H1 (cell line): Measurements from ENCODE around the gene NEBL. TPM values are rescaled to one million over a fixed set of nuclear protein-coding genes. Genes with fewer than 3 reads are reported as not detected.

Source experiments
- CBX5 ChIP-seq: fragments of 300-800, 300-1000 bp; sonication (generic); IDR thresholded peaks from 2 replicates; pipeline ENCODE4 v1.7.1; 2016; ENCODE audit warnings: antibody characterized with exemption, low read length, low read depth
- CEBPB ChIP-seq: IDR thresholded peaks from 2 replicates; pipeline ENCODE4 v1.6.1; 2012; ENCODE audit warnings: low read depth, low read length
- CTBP2 ChIP-seq: IDR thresholded peaks from 2 replicates; pipeline ENCODE4 v1.7.0; 2011; ENCODE audit warnings: borderline replicate concordance, mild to moderate bottlenecking, moderate library complexity, mixed read lengths, low read length; ENCODE audit not compliant: insufficient read depth, insufficient read length
- EZH2 ChIP-seq: fragments of 200-600 bp; sonication (generic); IDR thresholded peaks from 2 replicates; pipeline ENCODE4 v1.7.1; 2012; ENCODE audit warnings: low read depth, mild to moderate bottlenecking, moderate library complexity, low read length, inconsistent platforms; ENCODE audit not compliant: severe bottlenecking
- GABPA ChIP-seq: IDR thresholded peaks from 2 replicates; pipeline ENCODE4 v1.6.1; 2011; ENCODE audit warnings: mild to moderate bottlenecking, low read length, moderate library complexity, borderline replicate concordance; ENCODE audit not compliant: insufficient read depth
- KDM5A ChIP-seq: fragments of 200-600 bp; IDR thresholded peaks from 2 replicates; pipeline ENCODE4 v1.7.1; 2012; ENCODE audit warnings: mild to moderate bottlenecking, low read length, inconsistent platforms, mixed read lengths
- RAD21 ChIP-seq, 2 experiments: IDR thresholded peaks in 1 of 2; conservative IDR thresholded peaks in 1 of 2; 2 replicates each; pipeline ENCODE4 v1.6.1; 2011; ENCODE audit warnings: low read depth in 2 of 2, low read length in 2 of 2, improper control_type of control experiment in 1 of 2, inconsistent platforms in 1 of 2, mild to moderate bottlenecking in 1 of 2, moderate library complexity in 1 of 2
- RNF2 ChIP-seq: fragments of 200-900, 300-1000 bp; sonication (generic); IDR thresholded peaks from 2 replicates; pipeline ENCODE4 v1.7.1; 2016; ENCODE audit warnings: borderline replicate concordance, low read depth, mild to moderate bottlenecking, antibody characterized with exemption, low read length; ENCODE audit not compliant: poor library complexity, severe bottlenecking; ENCODE audit errors: missing control alignments
- polyA plus RNA-seq, 7 experiments: library from polyadenylated mRNA; depleted of rRNA in 3 of 7; stranded (reverse) in 5 of 7; unstranded in 2 of 7; fragments of >200 nt in 5 of 7; fragments of 200-250 nt in 2 of 7; gene quantifications; 1 replicate in 5 of 7; 2 replicates in 1 of 7; 4 replicates in 1 of 7; pipeline versions ENCODE4 v1.2.1 to v1.2.3, GENCODE V29; 2011 to 2013; ENCODE audit warnings: missing spikeins in 2 of 7, mixed read lengths in 2 of 7
- total RNA-seq: library from RNA; stranded (reverse); fragmentation: NEBNext Ultra II Directional; extraction: Animal tissue kit (Norgen Biotek cat#: 25700); gene quantifications from 2 replicates; pipeline ENCODE4 v1.2.1, GENCODE V29; 2021
- TF ChIP-seq, protein P1 (sequence below), 3 experiments: IDR thresholded peaks; 1 replicate in 2 of 3; 2 replicates in 1 of 3; pipeline versions ENCODE4 v1.5.1 to v1.6.1; 2011; ENCODE audit warnings: low read length in 3 of 3, mild to moderate bottlenecking in 3 of 3, inconsistent platforms in 2 of 3, low read depth in 1 of 3, moderate library complexity in 1 of 3; ENCODE audit not compliant: insufficient read depth in 1 of 3; ENCODE audit errors: control extremely low read depth in 1 of 3

NEBL gene
- total and polyA plus RNA-seq, 2 of the 8 experiments (the other 6 are each of a cell fraction or from before 2014, with no cell fraction given): 7.5 to 10.5 TPM

DNA sequence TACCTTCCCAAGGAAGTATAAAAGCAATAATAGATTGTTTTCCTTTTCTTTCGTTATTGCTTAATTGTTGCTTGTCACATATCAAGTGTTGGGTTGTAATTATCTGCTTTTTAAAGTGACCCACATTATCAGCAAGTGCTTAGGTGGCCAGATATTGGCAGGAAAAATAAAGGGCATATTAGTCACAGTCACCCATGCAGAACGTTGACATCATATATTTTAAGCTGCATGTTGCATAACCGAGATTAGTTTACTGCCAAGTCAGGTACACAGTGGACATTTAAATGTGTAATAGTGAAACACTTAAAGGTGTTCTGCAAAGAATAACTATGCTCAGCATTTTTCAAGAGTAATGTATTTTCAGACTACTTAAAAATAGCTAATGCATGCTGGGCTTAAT lies 11.4 kb downstream of the NEBL start (continued):
- TF ChIP-seq, protein P1, sequence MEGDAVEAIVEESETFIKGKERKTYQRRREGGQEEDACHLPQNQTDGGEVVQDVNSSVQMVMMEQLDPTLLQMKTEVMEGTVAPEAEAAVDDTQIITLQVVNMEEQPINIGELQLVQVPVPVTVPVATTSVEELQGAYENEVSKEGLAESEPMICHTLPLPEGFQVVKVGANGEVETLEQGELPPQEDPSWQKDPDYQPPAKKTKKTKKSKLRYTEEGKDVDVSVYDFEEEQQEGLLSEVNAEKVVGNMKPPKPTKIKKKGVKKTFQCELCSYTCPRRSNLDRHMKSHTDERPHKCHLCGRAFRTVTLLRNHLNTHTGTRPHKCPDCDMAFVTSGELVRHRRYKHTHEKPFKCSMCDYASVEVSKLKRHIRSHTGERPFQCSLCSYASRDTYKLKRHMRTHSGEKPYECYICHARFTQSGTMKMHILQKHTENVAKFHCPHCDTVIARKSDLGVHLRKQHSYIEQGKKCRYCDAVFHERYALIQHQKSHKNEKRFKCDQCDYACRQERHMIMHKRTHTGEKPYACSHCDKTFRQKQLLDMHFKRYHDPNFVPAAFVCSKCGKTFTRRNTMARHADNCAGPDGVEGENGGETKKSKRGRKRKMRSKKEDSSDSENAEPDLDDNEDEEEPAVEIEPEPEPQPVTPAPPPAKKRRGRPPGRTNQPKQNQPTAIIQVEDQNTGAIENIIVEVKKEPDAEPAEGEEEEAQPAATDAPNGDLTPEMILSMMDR (IDR thresholded peaks at IDR 0.05; ENCODE audit: control extremely low read depth in 1 of 3, insufficient read depth in 1 of 3, low read depth in 1 of 3, low read length in 3 of 3): no peak
- no peak for TF ChIP-seq RNF2
- TF ChIP-seq CTBP2: no peak
- no peak for TF ChIP-seq CBX5
- TF ChIP-seq CEBPB: no peak
- no peak for TF ChIP-seq EZH2
- no peak for TF ChIP-seq RAD21 (IDR thresholded peaks at IDR 0.05 in 1 of 2, conservative IDR thresholded peaks at IDR 0.05 in 1 of 2; ENCODE audit: low read depth in 2 of 2, low read length in 2 of 2)
- no peak for TF ChIP-seq KDM5A
- TF ChIP-seq GABPA: no peak
